Measurements from ENCODE around the gene ZBED1. TPM values are rescaled to one million over a fixed set of nuclear protein-coding genes. Genes with fewer than 3 reads are reported as not detected.
"Not testable (repeated sequence)": the region's sequence is repeated elsewhere in the genome, so short reads cannot be mapped to it uniquely, and the experiment has no call there.

ZBED1 gene
- polyA plus RNA-seq, 1 experiment = 26.3 TPM

DNA sequence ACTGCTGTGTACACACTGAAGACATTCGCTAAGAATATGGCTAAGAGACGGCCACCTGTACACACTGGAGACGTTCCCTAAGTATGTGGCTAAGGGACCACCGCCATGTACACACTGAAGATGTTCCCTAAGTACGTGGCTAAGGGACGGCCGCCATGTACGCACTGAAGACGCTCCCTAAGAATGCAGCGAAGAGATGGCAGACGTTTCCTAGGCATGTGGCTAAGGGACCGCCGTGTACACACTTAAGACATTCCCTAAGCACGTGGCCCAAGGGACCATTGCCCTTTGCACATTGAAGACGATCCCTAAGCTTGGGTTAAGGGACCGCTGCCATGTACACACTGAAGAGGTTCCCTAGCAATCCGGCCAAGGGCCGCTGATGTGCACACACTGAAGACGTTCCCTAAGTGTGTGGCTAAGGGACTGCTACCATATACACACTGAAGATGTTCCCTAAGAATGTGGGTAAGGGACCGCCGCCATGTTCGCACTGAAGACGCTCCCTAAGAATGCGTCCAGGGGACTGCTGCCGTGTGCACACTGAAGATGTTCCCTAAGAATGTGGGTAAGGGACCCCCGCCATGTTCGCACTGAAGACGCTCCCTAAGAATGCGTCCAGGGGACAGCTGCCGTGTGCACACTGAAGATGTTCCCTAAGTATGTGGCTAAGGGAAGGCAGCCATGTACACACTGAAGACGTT, 36.7 kb downstream of the ZBED1 start:
- no peak for DNase-seq (ENCODE audit: low read depth)
- CTCF ChIA-PET = no interaction called here
- TF ChIP-seq, protein P1, sequence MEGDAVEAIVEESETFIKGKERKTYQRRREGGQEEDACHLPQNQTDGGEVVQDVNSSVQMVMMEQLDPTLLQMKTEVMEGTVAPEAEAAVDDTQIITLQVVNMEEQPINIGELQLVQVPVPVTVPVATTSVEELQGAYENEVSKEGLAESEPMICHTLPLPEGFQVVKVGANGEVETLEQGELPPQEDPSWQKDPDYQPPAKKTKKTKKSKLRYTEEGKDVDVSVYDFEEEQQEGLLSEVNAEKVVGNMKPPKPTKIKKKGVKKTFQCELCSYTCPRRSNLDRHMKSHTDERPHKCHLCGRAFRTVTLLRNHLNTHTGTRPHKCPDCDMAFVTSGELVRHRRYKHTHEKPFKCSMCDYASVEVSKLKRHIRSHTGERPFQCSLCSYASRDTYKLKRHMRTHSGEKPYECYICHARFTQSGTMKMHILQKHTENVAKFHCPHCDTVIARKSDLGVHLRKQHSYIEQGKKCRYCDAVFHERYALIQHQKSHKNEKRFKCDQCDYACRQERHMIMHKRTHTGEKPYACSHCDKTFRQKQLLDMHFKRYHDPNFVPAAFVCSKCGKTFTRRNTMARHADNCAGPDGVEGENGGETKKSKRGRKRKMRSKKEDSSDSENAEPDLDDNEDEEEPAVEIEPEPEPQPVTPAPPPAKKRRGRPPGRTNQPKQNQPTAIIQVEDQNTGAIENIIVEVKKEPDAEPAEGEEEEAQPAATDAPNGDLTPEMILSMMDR (IDR thresholded peaks at IDR 0.05; ENCODE audit: insufficient read depth, low read depth, low read length) = no peak
- POLR2A ChIA-PET = no interaction called here
- Histone ChIP-seq H3K4me3 (ENCODE audit: low read depth, low read length) (no peak overlapping the region), H3K36me3 (ENCODE audit: control insufficient read depth, insufficient read depth, low read length) (no peaks in the 10 kb centered on the region), H3K27me3 (ENCODE audit: control insufficient read depth, insufficient read depth, low read length) (no peaks in the 10 kb centered on the region)

DNA sequence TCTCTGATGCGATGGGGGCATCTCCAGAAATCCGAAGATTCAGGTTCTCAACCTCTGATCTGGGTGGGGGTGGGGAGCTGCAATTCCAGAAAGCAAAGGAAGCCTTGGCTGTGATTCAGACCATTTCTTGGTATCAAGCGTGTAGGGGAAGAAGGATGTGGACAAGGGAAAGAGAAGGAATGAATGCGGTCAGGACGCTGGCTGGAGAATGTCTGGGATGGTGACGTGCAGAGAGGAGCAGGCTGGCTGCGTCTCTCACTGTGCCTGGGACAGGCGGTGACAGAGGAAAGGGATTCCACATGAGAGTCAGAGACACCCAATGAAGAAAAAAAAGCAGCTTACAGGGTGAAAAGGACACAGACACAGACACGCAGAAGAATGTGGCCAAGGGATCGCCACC, 37.3 kb downstream of the ZBED1 start:
- H3K4me3 ChIP-seq (ENCODE audit: low read depth, low read length); H3K36me3 ChIP-seq (ENCODE audit: control insufficient read depth, insufficient read depth, low read length); H3K27me3 ChIP-seq (ENCODE audit: control insufficient read depth, insufficient read depth, low read length); POLR2A ChIA-PET; DNase-seq (ENCODE audit: low read depth); CTCF ChIA-PET: not testable (repeated sequence)

DNA sequence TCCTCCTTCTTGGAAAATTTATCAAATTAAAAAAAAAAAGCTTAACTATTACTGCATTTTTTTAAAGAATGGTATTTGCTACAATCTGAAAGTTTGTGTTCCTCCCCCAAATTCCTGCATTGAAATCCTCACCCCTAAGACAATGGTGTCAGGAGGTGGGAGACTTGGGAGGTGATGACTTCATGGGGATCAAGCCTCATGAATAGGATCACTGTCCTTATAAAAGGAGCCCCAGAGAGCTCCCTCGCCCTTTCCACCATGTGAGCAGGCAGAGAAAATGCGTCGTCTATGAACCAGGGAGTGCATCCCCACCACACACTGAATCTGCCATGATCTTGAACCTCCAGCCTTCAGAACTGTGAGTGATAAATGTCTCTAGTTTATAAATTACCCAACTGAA, 38.0 kb downstream of the ZBED1 start:
- Histone ChIP-seq H3K36me3 (ENCODE audit: control insufficient read depth, insufficient read depth, low read length) (no peaks in the 10 kb centered on the region), H3K4me3 (ENCODE audit: low read depth, low read length) (no peak overlapping the region), H3K27me3 (ENCODE audit: control insufficient read depth, insufficient read depth, low read length) (no peaks in the 10 kb centered on the region)
- ChIA-PET CTCF (no interaction called here), POLR2A (no interaction called here)
- TF ChIP-seq, protein P1 (IDR thresholded peaks at IDR 0.05; ENCODE audit: insufficient read depth, low read depth, low read length) = no peak
- DNase-seq (ENCODE audit: low read depth) = no peak

DNA sequence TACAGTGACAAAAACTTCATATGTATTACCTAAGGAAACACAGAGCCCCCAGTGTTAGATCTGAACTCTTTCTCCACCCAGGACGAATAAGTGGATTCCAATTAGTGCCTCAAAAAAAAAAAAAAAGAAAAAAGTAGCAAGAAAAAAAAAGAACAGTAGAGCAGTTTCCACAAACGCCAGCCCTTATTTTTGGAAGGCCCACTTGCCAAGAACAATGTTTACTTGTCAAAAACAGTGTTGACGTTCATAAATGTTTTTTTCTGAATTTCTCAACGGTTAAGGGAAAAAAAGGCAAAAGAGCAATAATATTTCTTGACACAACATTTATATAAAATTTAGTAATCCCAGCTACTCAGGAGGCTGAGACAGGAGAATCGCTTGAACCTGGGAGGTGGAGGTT, 38.7 kb downstream of the ZBED1 start:
- no peak for DNase-seq (ENCODE audit: low read depth)
- Histone ChIP-seq H3K4me3 (ENCODE audit: low read depth, low read length) (no peak overlapping the region), H3K27me3 (ENCODE audit: control insufficient read depth, insufficient read depth, low read length) (no peaks in the 10 kb centered on the region), H3K36me3 (ENCODE audit: control insufficient read depth, insufficient read depth, low read length) (no peaks in the 10 kb centered on the region)
- POLR2A ChIA-PET = no interaction called here
- CTCF ChIA-PET = no interaction called here
- TF ChIP-seq, protein P1 (IDR thresholded peaks at IDR 0.05; ENCODE audit: insufficient read depth, low read depth, low read length) = no peak

DNA sequence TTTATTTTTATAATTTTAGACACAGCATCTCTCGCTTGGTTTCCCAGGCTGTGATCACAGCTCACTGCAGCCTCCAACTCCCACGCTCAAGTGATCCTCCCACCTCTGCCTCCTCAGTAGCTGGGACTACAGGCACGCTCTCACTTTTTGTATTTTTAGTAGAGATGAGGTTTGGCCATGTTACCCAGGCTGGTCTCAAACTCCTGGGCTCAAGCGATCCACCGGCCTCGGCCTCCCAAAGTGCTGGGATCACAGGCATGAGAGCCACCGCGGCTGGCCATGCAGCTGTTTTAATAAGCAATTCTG, 39.1 kb downstream of the ZBED1 start:
- TF ChIP-seq, protein P1 (IDR thresholded peaks at IDR 0.05; ENCODE audit: insufficient read depth, low read depth, low read length) = no peak
- DNase-seq (ENCODE audit: low read depth) = no peak
- H3K36me3 ChIP-seq (ENCODE audit: control insufficient read depth, insufficient read depth, low read length) = no peaks in the 10 kb centered on the region
- no peak overlapping the region for H3K4me3 ChIP-seq (ENCODE audit: low read depth, low read length)
- CTCF ChIA-PET = no interaction called here
- POLR2A ChIA-PET = no interaction called here
- H3K27me3 ChIP-seq (ENCODE audit: control insufficient read depth, insufficient read depth, low read length) = no peaks in the 10 kb centered on the region

DNA sequence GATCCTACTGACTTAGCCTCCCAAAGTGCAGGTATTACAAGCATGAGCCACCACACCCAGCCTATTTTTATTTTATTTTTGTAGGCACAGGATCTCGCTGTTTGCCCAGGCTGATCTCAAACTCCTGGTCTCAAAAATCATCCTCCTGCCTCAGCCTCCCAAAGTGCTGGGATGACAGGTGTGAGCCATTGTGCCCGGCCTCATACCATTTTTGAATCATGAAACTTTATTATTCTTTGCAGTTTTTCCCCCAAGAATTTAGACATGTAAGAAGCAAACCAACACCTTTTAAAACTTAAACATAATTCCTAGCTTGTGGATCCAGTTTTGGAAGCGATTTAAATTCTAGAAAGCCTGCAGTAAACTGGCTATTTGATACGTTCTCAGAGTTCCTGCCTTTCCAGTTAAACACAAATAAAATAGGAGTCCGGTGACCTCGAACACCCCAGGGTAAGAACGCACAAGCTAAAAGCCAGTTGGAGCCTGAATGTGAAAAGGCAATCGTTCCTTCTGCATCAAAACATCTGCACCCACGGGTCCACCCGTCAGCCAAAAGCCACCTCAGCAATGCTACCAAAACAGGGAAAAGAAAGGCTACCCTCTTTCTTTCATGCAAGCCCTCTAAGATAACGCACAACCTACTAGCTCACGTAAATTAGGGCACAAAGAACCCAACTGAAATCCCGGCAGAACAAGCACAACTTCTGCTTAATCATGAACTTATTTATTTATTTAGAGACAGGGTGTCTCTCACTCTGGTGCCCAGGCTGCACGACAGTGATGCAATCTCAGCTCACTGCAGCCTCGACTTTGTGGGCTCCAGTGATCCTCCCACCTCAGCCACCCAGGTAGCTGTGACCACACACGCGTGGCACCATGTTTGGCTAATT, 39.7 kb downstream of the ZBED1 start:
- DNase-seq (ENCODE audit: low read depth); CTCF ChIA-PET; POLR2A ChIA-PET: not testable (repeated sequence)

DNA sequence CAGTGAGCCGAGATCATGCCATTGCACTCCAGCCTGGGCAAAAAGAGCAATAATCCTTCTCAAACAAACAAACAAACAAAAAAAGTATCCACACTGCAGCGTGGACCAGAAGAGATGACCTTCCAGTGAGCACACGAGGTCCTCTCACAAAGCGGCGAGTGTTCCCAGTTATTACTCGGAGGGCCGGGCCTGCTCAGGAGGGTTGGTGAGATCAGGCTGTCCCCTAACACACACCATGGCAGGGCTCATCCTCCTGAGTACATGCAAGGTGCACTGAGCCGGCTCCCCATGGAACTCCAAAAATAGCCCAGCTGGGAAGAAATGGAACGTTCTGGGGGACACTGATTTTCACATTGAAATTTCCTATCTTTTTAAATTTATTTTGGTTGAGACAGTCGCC, 40.7 kb downstream of the ZBED1 start:
- CTCF ChIA-PET; H3K36me3 ChIP-seq (ENCODE audit: control insufficient read depth, insufficient read depth, low read length); POLR2A ChIA-PET; H3K27me3 ChIP-seq (ENCODE audit: control insufficient read depth, insufficient read depth, low read length); H3K4me3 ChIP-seq (ENCODE audit: low read depth, low read length); DNase-seq (ENCODE audit: low read depth): not testable (repeated sequence)

More for the DNA sequence above, 39.7 kb downstream of the ZBED1 start:
- not testable (repeated sequence) for H3K27me3 ChIP-seq (ENCODE audit: control insufficient read depth, insufficient read depth, low read length); H3K36me3 ChIP-seq (ENCODE audit: control insufficient read depth, insufficient read depth, low read length); H3K4me3 ChIP-seq (ENCODE audit: low read depth, low read length)
